Midbrain (tissue), 1 donor: ENCODE data around the gene TARDBP.
"Not testable (repeated sequence)": the region's sequence is repeated elsewhere in the genome, so short reads cannot be mapped to it uniquely, and the experiment has no call there.

Source experiments
- DNase-seq: peaks from one replicate; lab custom pipeline; 2025; lab: John Stamatoyannopoulos, UW

TARDBP gene

GRCh38 chr1:11012260-11013159 lies at the start of gene TARDBP:
TSS of gene TARDBP (plus strand) at chr1:11012654. CDS start at chr1:11013728, 1,074 bp downstream.
- DNase-seq = peak; percentile 97

GRCh38 chr1:10965546-10966226 lies 46.8 kb upstream of the TARDBP start:
- DNase-seq = no peak

GRCh38 chr1:10967090-10967489 lies 45.4 kb upstream of the TARDBP start:
- DNase-seq = no peak

DNA sequence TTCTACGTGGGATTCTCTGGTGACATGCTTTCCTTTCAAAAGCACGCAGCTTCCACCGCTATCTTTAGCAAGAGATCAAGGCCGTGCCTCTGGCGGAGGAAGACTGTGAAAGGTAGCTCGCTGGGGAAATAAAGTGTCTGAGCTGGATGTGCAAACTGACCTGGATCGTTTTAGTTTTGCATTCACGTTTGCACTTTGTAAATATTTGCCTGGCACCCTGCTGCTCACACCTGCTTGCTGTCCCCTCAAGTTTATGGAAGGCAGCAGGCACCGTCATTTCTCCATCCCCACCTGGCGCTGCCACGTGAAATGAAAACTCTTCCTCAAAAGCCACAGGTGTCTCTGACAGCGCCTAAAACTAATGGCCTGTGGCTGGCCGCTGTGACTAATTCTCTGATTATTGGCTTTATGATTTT lies 44.0 kb upstream of the TARDBP start:
- DNase-seq = no peak

DNA sequence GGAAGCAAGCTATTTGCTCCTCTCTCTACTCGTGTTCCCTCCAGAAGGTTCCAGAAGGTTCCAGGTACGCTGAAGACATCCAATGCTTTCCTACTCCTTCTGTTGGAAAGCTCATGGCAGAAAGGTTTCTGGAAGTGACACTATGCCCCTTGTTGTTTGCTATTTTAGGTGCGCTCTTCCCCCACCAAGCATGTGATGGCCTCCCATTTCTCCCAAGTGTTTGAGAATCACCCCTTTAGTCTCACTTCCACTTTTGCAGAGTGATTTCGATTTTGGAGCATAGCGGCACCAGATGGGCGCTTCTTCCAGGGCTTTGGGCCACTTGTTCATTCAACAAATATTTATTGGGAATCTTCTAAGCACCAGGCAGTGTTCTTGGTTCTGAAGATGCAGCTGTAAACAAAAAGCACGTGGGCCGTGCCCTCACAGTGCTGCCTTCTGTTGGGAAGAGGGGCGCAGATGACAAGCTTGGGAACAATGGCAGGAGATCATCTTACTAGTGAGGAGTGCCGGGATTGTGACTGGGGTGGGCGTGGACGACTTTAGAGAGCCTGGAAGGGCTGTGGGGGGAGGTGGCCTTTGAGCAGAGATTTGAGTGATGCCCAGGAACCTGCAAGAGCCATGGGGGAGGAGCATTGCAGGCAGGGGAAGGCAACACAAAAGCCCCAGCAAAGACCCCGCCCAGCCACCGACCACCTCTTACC lies 43.0 kb upstream of the TARDBP start:
- DNase-seq = no peak

GRCh38 chr1:10969971-10970332 lies 42.5 kb upstream of the TARDBP start:
- DNase-seq = no peak

DNA sequence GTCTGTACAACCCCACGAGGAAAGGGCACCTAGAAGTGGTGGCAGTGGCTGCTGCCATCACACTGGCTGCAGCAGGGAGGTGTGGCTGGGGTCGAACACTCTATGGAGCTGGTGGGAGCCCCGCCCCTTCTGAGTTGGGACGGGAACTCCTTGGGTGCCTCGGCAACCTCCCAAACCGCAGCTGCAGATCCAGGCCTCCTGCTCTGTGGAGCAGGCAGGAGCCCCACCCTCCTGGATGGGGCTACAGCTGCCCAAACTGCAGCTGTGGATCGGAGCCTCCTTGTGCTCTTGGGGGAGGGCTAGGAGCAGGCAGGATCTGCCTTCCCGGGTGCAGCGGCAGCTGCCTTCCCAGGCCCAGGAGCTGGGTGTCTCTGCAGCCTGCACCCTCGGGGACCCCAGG lies 38.9 kb upstream of the TARDBP start:
- no peak for DNase-seq

GRCh38 chr1:10973956-10974881 lies 38.2 kb upstream of the TARDBP start:
- DNase-seq = no peak

DNA sequence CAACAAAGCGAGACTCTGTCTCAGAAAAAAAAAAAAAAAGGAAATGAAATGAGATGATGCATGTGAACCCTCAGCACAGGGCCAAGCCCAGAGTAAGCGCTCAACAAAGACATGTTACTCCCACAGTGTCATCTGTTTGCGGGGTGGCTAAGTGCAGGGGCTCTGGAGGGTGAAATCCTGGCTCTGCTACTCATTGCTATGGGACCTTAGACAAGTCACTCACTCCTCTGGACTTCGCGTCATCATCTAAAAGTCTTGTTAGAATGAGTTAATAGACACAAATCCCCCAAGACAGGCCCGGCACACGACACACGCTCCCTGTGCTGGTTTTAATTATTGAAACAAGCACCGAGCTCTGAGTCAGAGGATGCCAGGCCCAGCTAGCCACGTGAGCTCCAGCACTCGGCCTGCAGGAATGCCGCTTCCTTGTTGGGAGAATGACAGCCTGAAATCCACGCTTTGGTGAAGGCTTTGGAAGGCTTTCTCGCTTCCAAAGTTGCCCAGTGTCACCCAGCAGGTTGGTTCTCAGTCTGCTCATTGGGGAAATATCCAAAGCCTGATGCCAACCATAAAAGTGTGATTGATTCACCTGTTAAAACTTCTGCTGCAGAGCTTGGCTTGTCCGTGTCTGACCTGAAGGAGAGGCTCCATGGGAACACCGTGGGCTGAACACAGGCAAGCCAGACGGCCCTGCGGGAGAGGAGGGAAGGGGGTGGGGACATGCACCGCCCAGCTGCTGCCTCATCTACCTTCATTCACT lies 36.7 kb upstream of the TARDBP start:
- DNase-seq = no peak

- no peak for DNase-seq
These were observed 33.7 kb upstream of the TARDBP start for GRCh38 chr1:10978719-10979118.

DNA sequence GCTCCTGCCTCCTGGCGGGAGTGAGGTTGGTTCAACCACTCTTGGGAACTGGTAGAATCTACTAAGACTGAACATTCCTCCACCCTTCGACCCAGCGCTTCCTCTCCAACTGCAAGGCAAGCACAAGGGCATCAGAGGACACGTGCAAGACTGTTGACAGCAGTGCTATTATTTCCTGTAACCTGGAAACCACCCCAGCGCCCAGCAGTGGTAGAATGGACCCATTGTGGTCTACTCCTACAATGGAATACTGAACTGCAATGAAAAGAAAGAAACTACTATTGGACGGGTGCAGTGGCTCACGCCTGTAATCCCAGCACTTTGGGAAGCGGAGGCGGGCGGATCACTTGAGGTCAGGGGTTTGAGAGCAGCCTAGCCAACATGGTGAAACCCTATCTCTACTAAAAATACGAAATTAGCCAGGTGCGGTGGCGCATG lies 33.0 kb upstream of the TARDBP start:
- DNase-seq = peak; percentile 82

GRCh38 chr1:10980094-10980577 lies 32.3 kb upstream of the TARDBP start:
- peak; percentile 90 for DNase-seq

GRCh38 chr1:10980841-10981727 lies 31.4 kb upstream of the TARDBP start:
- peak; percentile 86 for DNase-seq

- no peak for DNase-seq
These were observed 25.9 kb upstream of the TARDBP start for GRCh38 chr1:10986525-10986890.

DNA sequence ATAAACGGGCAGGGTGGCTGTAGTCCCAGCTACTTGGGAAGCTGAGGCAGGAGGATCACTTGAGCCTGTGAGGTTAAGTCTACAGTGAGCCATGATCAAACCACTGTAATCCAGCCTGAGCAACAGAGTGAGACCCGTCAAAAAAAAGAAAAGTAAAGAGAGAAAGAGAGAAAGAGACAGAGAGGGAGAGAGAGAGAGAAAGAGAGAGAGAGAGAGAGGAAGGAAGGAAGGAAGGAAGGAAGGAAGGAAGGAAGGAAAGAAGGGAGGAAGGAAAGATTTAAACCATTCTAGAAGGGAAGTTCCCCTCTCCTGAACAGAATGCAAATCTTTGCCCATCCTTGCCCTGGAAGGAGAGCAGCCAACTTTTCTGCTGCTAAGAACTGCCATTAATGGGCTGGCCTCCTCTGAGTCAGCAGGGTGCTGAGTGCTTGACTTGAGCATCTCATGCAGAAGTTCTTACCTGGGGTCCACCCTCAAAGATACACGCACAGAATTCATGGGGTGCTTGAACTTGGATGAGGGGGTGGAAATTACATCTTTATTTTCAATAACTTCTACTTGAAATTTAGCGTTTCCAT lies 24.5 kb upstream of the TARDBP start:
- no peak for DNase-seq

- no peak for DNase-seq
These were observed 23.4 kb upstream of the TARDBP start for GRCh38 chr1:10989095-10989494.

- not testable (repeated sequence) for DNase-seq
These were observed 22.4 kb upstream of the TARDBP start for GRCh38 chr1:10989920-10990516.

DNA sequence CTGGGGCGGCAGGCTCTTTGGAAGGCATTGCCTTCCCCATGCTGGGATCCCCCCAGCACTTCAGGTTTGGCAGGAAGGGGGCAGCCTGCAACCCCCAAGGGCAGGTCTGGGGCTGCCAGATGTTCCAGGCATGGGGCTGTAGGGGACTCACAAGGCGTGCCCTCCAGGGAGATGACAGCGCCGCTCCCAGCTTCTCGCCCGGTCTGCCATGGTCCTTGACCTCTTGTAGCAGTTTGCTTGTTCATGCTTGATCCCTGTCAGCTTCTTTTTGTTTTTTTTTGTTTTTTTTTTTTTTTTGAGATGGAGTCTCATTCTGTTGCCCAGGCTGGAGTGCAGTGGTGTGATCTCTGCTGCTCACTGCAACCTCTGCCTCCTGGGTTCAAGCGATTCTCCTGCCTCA lies 21.6 kb upstream of the TARDBP start:
- no peak for DNase-seq

GRCh38 chr1:10992004-10992403 lies 20.4 kb upstream of the TARDBP start:
- DNase-seq = not testable (repeated sequence)
